GM18907 (cell line): ENCODE results near the gene TOMM70.
A peak's percentile ranks its signal among the peaks of the same experiment; 100 is the strongest.

Experiments
- ATAC-seq: cut with Tn5 transposase; IDR thresholded peaks from one replicate; pipeline ENCODE4 v1.9.1; 2021; ENCODE audit warnings: mild to moderate bottlenecking, moderate library complexity; ENCODE audit not compliant: unreplicated experiment

The TOMM70 gene

GRCh38 chr3:100412912-100413590 lies 12.2 kb upstream of the TOMM70 start:
- ATAC-seq, result no peak

GRCh38 chr3:100411091-100411982 lies 10.4 kb upstream of the TOMM70 start:
- no peak for ATAC-seq

- no peak for ATAC-seq
Measured at GRCh38 chr3:100407977-100408532, 7.2 kb upstream of the TOMM70 start.

- no peak for ATAC-seq
Measured at GRCh38 chr3:100407164-100407563, 6.3 kb upstream of the TOMM70 start.

- ATAC-seq, result no peak
Measured at GRCh38 chr3:100404250-100404548, 3.3 kb upstream of the TOMM70 start.

- no peak for ATAC-seq
Measured at GRCh38 chr3:100403362-100404249, 2.7 kb upstream of the TOMM70 start.

- ATAC-seq, result no peak
Measured at GRCh38 chr3:100402891-100403290, 2.0 kb upstream of the TOMM70 start.

GRCh38 chr3:100402256-100402655 lies 1.4 kb upstream of the TOMM70 start:
- no peak for ATAC-seq

- ATAC-seq, result peak; percentile 19
Measured at GRCh38 chr3:100401674-100402041, 769 bp upstream of the TOMM70 start.

- ATAC-seq, result peak; percentile 25
Measured at GRCh38 chr3:100400419-100400779, 490 bp downstream of the TOMM70 start.

- ATAC-seq, result no peak
Measured at GRCh38 chr3:100399341-100400071, 1.4 kb downstream of the TOMM70 start.

GRCh38 chr3:100396967-100397366 lies 3.9 kb downstream of the TOMM70 start:
- ATAC-seq, result no peak

- no peak for ATAC-seq
Measured at GRCh38 chr3:100395679-100396431, 5.0 kb downstream of the TOMM70 start.

- ATAC-seq, result no peak
Measured at GRCh38 chr3:100389025-100389424, 11.9 kb downstream of the TOMM70 start.

GRCh38 chr3:100386437-100387074 lies 14.3 kb downstream of the TOMM70 start:
- ATAC-seq, result no peak

GRCh38 chr3:100384733-100385525 lies 16.0 kb downstream of the TOMM70 start:
- no peak for ATAC-seq

GRCh38 chr3:100376301-100376700 lies 24.6 kb downstream of the TOMM70 start:
- ATAC-seq, result no peak

- no peak for ATAC-seq
Measured at GRCh38 chr3:100374521-100374920, 26.4 kb downstream of the TOMM70 start.

GRCh38 chr3:100370756-100371155 lies 30.1 kb downstream of the TOMM70 start:
- ATAC-seq, result no peak
